PC-9 (cell line): Measurements from ENCODE around the gene VAMP5. TPM values are rescaled to one million over a fixed set of nuclear protein-coding genes. Genes with fewer than 3 reads are reported as not detected.

Experiments used
- BruUV-seq: library from RNA; stranded (reverse); fragments of 400-500 nt; replicated peaks from 2 replicates; lab custom pipeline; 2021; lab: Mats Ljungman, UMichigan
- CTCF ChIA-PET: fragments of 300-600 bp; sonication (Branson Sonifier 250); formaldehyde crosslinking; loops from one replicate; lab custom pipeline; 2022; ENCODE audit warnings: antibody characterized with exemption; lab: Charles Lee
- POLR2A ChIA-PET: fragments of 300-600 bp; sonication (Branson Sonifier 250); formaldehyde crosslinking; loops from one replicate; lab custom pipeline; 2022; ENCODE audit warnings: antibody characterized with exemption; ENCODE audit not compliant: unreplicated experiment; lab: Charles Lee
- DNase-seq, 2 experiments: peaks; one replicate each; pipeline versions ENCODE4 v3.0.0 to v3.0.0-alpha.2; 2015 to 2022; ENCODE audit warnings: mixed read lengths in 1 of 2
- H2AFZ ChIP-seq: fragments of 200-600 bp; sonication (generic); 2 replicates; pipeline ENCODE4 v1.8.1; 2017; ENCODE audit warnings: antibody characterized with exemption
- H3F3A ChIP-seq: fragments of 200-600 bp; sonication (generic); 2 replicates; pipeline ENCODE4 v1.8.1; 2017; ENCODE audit warnings: antibody characterized with exemption, mild to moderate bottlenecking, low read depth; ENCODE audit not compliant: insufficient read depth
- H3K27ac ChIP-seq: fragments of 200-600 bp; sonication (generic); 2 replicates; pipeline ENCODE4 v1.6.1; 2016; ENCODE audit warnings: mixed run types
- H3K27me3 ChIP-seq: fragments of 200-600 bp; sonication (generic); 2 replicates; pipeline ENCODE4 v1.6.1; 2016; ENCODE audit warnings: low read depth, mixed run types; ENCODE audit not compliant: insufficient read depth
- H3K36me3 ChIP-seq: fragments of 200-600 bp; sonication (generic); 2 replicates; pipeline ENCODE4 v1.6.1; 2016; ENCODE audit warnings: low read depth, mixed run types
- H3K4me1 ChIP-seq: fragments of 200-600 bp; sonication (generic); replicated peaks from 2 replicates; pipeline ENCODE4 v1.6.1; 2016; ENCODE audit warnings: mixed run types; ENCODE audit not compliant: insufficient read depth
- H3K4me2 ChIP-seq: fragments of 200-600 bp; sonication (generic); 2 replicates; pipeline ENCODE4 v1.6.1; 2017; ENCODE audit warnings: mixed run types
- H3K4me3 ChIP-seq: fragments of 200-600 bp; sonication (generic); 2 replicates; pipeline ENCODE4 v1.6.1; 2016; ENCODE audit warnings: mixed run types
- H3K79me2 ChIP-seq: fragments of 200-600 bp; sonication (generic); 2 replicates; pipeline ENCODE4 v1.6.1; 2017; ENCODE audit warnings: low read depth, mixed run types
- H3K9me2 ChIP-seq: fragments of 200-600 bp; sonication (generic); 2 replicates; pipeline ENCODE4 v1.8.1; 2017; ENCODE audit warnings: mild to moderate bottlenecking; ENCODE audit not compliant: insufficient read depth
- H3K9me3 ChIP-seq: fragments of 200-600 bp; sonication (generic); 2 replicates; pipeline ENCODE4 v1.8.1; 2016; ENCODE audit warnings: low read depth; ENCODE audit not compliant: insufficient read depth
- H4K20me1 ChIP-seq: fragments of 200-600 bp; sonication (generic); 2 replicates; pipeline ENCODE4 v1.8.1; 2017; ENCODE audit not compliant: insufficient read depth
- CTCF ChIP-seq: fragments of 200-600 bp; sonication (generic); conservative IDR thresholded peaks from 2 replicates; pipeline ENCODE4 v1.6.1; 2017; ENCODE audit warnings: mixed run types, antibody characterized with exemption, mild to moderate bottlenecking, moderate library complexity
- EZH2 ChIP-seq: fragments of 200-600 bp; sonication (generic); IDR thresholded peaks from 2 replicates; pipeline ENCODE4 v1.8.0; 2017; ENCODE audit warnings: antibody characterized with exemption, low read depth
- intact Hi-C: fragments of 100-400 bp; cut with micrococcal nuclease; formaldehyde crosslinking; loops from one replicate; pipeline ENCODE4 v1.10.0; 2022; ENCODE audit not compliant: unreplicated experiment
- total RNA-seq: library from RNA; stranded (reverse); gene quantifications from 2 replicates; pipeline ENCODE4 v1.2.3, GENCODE V29; 2021

The VAMP5 gene
- total RNA-seq, 1 experiment from 2014 or later = 7.2 TPM

- CTCF ChIA-PET = no interaction called here
- TF ChIP-seq EZH2 (no peak), CTCF (no peak)
- H3K9me2 ChIP-seq = no peaks in the 10 kb centered on the region
- peak overlapping the region; percentile 100 for H3K4me3 ChIP-seq
- H3F3A ChIP-seq = peaks cover 43% of the 10 kb centered on the region
- H4K20me1 ChIP-seq = peaks cover 35% of the 10 kb centered on the region
- intact Hi-C loops = loop anchor here (2.0 kb wide), 1 partner anchor 33 kb away; no protein-coding TSS in a partner anchor
- H3K27ac ChIP-seq = peak overlapping the region; percentile 97
- H2AFZ ChIP-seq = peak overlapping the region; percentile 83
- peaks cover 32% of the 10 kb centered on the region for H3K4me1 ChIP-seq
- POLR2A ChIA-PET = interaction anchor here (0.6 to 0.9 kb wide), 4 partner anchors 35 to 568 kb away, joined by 4 to 12 read pairs (median 6); partner anchors contain the start of genes POLR1A and RNF181
- no peaks in the 10 kb centered on the region for H3K27me3 ChIP-seq
- H3K9me3 ChIP-seq = no peaks in the 10 kb centered on the region
- H3K36me3 ChIP-seq = peaks cover 31% of the 10 kb centered on the region
- H3K79me2 ChIP-seq = peaks cover 69% of the 10 kb centered on the region
- no peak for DNase-seq
- peak overlapping the region; percentile 87 for H3K4me2 ChIP-seq
- TSS peak; percentile 81 for BruUV-seq
Observed at GRCh38 chr2:85537600-85538506, 46.4 kb upstream of the VAMP5 start.

DNA sequence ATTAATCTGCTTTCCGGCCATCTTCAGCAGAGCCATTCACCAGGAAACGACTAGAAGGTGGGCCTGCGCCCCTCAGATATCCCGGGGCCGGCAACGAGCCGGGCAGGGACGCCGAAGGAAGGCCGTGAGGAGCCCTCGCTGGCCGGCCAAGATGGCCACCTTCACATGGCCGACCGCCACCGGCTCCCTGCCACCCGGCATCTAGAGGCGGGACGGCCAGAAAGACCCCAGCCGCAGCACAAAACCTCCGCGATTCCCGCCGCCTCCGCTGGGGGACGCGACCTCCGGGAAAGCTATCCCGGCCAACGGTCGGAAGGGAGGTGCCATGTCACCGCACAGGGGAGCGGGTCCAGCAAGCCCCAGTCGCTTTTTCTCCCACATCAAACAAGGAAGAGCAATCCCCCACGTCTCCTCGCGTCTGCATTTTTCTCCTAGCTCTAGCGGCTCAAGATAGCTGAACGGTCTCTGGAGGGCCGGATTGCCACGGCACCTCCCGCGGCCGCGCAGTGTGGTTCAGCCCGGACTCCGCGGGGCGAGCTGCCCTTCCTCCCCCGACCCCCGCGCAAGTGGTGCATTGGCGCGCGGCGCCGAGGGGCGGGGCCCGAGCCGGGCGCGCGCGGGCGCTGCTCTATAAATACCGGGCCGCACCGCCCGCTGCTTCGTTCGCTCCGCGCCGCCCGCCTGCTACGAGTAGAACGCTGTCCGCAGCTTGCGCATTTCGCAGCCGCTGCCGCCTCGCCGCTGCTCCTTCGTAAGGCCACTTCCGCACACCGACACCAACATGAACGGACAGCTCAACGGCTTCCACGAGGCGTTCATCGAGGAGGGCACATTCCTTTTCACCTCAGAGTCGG, 45.5 kb upstream of the VAMP5 start, which contains the start of gene MAT2A:
TSS of gene MAT2A (plus strand) at position 662 of the 854 bp plus-strand sequence. CDS start at position 782, 120 bp downstream.
- H3K9me3 ChIP-seq = no peaks in the 10 kb centered on the region
- H3K36me3 ChIP-seq = peaks cover 40% of the 10 kb centered on the region
- peak within 1 kb of the TSS; percentile 100 for H3K4me3 ChIP-seq
- peaks cover 38% of the 10 kb centered on the region for H3K4me1 ChIP-seq
- peaks cover 43% of the 10 kb centered on the region for H4K20me1 ChIP-seq
- no TSS peak for BruUV-seq
- ChIA-PET CTCF (interaction anchor here (0.6 to 0.9 kb wide), 2 partner anchors 148 to 478 kb away, joined by 5 to 8 read pairs; no protein-coding TSS in a partner anchor), POLR2A (interaction anchor here (0.5 to 1.2 kb wide), 18 partner anchors 11 to 567 kb away, joined by 3 to 39 read pairs (median 5); partner anchors contain the start of genes POLR1A, USP39 and VAMP8)
- H3K27ac ChIP-seq = peak within 1 kb of the TSS; percentile 97
- intact Hi-C loops = loop anchor here (1.0 to 2.0 kb wide), 2 partner anchors 34 to 118 kb away; no protein-coding TSS in a partner anchor
- peaks cover 77% of the 10 kb centered on the region for H3K79me2 ChIP-seq
- H3K9me2 ChIP-seq = no peaks in the 10 kb centered on the region
- H3F3A ChIP-seq = peaks cover 52% of the 10 kb centered on the region
- H2AFZ ChIP-seq = peak within 1 kb of the TSS; percentile 83
- TF ChIP-seq CTCF (peak; percentile 69), EZH2 (no peak)
- DNase-seq = peak; percentile 81 to 91
- no peaks in the 10 kb centered on the region for H3K27me3 ChIP-seq
- peak within 1 kb of the TSS; percentile 87 for H3K4me2 ChIP-seq
